Neural cell (in vitro differentiated cells): ENCODE results near the gene FGF14.

Experiments used
- EP300 ChIP-seq: fragments of 450-650 bp; conservative IDR thresholded peaks from 2 replicates; pipeline ENCODE4 v1.6.1; 2014; ENCODE audit warnings: antibody characterized with exemption, mild to moderate bottlenecking, moderate library complexity; ENCODE audit not compliant: poor library complexity, severe bottlenecking
- EZH2 ChIP-seq: fragments of 200-600, 300-800 bp; shearing (Covaris generic), sonication (generic); IDR thresholded peaks from 2 replicates; pipeline ENCODE4 v1.6.1; 2014; ENCODE audit warnings: antibody characterized with exemption, low read length, borderline replicate concordance, mild to moderate bottlenecking; ENCODE audit not compliant: insufficient read depth, poor library complexity, severe bottlenecking
- POLR2AphosphoS5 ChIP-seq: IDR thresholded peaks from 2 replicates; pipeline ENCODE4 v1.6.1; 2012
- RAD21 ChIP-seq: fragments of 450-650 bp; conservative IDR thresholded peaks from 2 replicates; pipeline ENCODE4 v1.6.1; 2014; ENCODE audit warnings: antibody characterized with exemption, mild to moderate bottlenecking, moderate library complexity
- REST ChIP-seq: IDR thresholded peaks from 2 replicates; pipeline ENCODE4 v1.6.1; 2012; ENCODE audit warnings: borderline replicate concordance
- SMC3 ChIP-seq: fragments of 450-650 bp; conservative IDR thresholded peaks from 2 replicates; pipeline ENCODE4 v1.6.1; 2014; ENCODE audit warnings: antibody characterized with exemption, mild to moderate bottlenecking, moderate library complexity; ENCODE audit not compliant: poor library complexity
- TAF1 ChIP-seq: IDR thresholded peaks from 2 replicates; pipeline ENCODE4 v1.6.1; 2012; ENCODE audit warnings: low read depth
- TF ChIP-seq, protein P1 (sequence below): fragments of 450-650 bp; IDR thresholded peaks from 2 replicates; pipeline ENCODE4 v1.5.1; 2014; ENCODE audit warnings: antibody characterized with exemption, mild to moderate bottlenecking, moderate library complexity; ENCODE audit not compliant: poor library complexity, severe bottlenecking

DNA sequence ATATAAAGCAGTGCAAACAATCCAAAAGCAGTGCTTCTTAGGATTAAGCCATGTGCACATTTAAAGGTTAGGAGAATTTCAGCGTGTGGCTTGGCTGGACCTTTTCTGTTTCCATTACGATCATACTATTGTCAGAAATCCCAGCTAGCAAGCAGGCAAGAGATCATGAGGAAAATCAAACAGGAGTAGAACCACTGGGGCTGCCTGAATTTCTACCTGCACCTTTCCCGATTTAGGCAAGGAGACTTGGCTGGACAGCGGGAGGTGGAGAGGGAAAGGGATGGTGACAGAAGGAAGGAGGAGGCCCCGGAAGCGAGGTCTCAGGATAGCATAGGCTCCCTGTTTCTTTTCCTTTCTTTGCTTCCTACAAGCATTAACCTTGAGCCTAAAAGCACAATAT, 102.5 kb downstream of the FGF14 start:
- TF ChIP-seq, protein P1, sequence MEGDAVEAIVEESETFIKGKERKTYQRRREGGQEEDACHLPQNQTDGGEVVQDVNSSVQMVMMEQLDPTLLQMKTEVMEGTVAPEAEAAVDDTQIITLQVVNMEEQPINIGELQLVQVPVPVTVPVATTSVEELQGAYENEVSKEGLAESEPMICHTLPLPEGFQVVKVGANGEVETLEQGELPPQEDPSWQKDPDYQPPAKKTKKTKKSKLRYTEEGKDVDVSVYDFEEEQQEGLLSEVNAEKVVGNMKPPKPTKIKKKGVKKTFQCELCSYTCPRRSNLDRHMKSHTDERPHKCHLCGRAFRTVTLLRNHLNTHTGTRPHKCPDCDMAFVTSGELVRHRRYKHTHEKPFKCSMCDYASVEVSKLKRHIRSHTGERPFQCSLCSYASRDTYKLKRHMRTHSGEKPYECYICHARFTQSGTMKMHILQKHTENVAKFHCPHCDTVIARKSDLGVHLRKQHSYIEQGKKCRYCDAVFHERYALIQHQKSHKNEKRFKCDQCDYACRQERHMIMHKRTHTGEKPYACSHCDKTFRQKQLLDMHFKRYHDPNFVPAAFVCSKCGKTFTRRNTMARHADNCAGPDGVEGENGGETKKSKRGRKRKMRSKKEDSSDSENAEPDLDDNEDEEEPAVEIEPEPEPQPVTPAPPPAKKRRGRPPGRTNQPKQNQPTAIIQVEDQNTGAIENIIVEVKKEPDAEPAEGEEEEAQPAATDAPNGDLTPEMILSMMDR, result no peak
- TF ChIP-seq EZH2 (no peak), POLR2AphosphoS5 (no peak), RAD21 (no peak), TAF1 (no peak), REST (no peak), EP300 (no peak), SMC3 (no peak)
